Loucy (cell line): ENCODE results near the gene ADAMTS4.

Experiments
- H2AFZ ChIP-seq: fragments of 200-600 bp; sonication (generic); 2 replicates; pipeline ENCODE4 v1.6.0; 2016; ENCODE audit warnings: antibody characterized with exemption, mild to moderate bottlenecking, low read length, moderate library complexity
- H3F3A ChIP-seq: fragments of 200-600 bp; 2 replicates; pipeline ENCODE4 v1.6.0; 2016; ENCODE audit warnings: antibody characterized with exemption, low read depth, mild to moderate bottlenecking
- H3K27me3 ChIP-seq: fragments of 200-600 bp; sonication (generic); 2 replicates; pipeline ENCODE4 v1.6.1; 2014; ENCODE audit warnings: low read length, mild to moderate bottlenecking; ENCODE audit not compliant: insufficient read depth, poor library complexity, severe bottlenecking
- H3K36me3 ChIP-seq: fragments of 200-600 bp; sonication (generic); 2 replicates; pipeline ENCODE4 v1.6.1; 2016; ENCODE audit warnings: low read length; ENCODE audit not compliant: insufficient read depth
- H3K4me1 ChIP-seq: fragments of 200-600 bp; sonication (generic); 2 replicates; pipeline ENCODE4 v1.5.1; 2014; ENCODE audit warnings: low read length, mild to moderate bottlenecking; ENCODE audit not compliant: insufficient read depth, poor library complexity, severe bottlenecking
- H3K4me2 ChIP-seq: fragments of 200-600 bp; sonication (generic); 2 replicates; pipeline ENCODE4 v1.6.0; 2014; ENCODE audit warnings: antibody characterized with exemption, low read length, low read depth, mild to moderate bottlenecking; ENCODE audit not compliant: poor library complexity, severe bottlenecking
- H3K4me3 ChIP-seq: fragments of 200-600 bp; sonication (generic); 2 replicates; pipeline ENCODE4 v1.5.1; 2014; ENCODE audit warnings: low read length, mild to moderate bottlenecking, mixed read lengths; ENCODE audit not compliant: poor library complexity, severe bottlenecking
- H3K79me2 ChIP-seq: fragments of 200-600 bp; sonication (generic); 2 replicates; pipeline ENCODE4 v1.6.1; 2014; ENCODE audit warnings: low read length; ENCODE audit not compliant: insufficient read depth
- H3K9ac ChIP-seq: fragments of 200-600 bp; sonication (generic); 2 replicates; pipeline ENCODE4 v1.6.0; 2014; ENCODE audit warnings: mild to moderate bottlenecking, low read depth, low read length, moderate library complexity; ENCODE audit not compliant: poor library complexity, severe bottlenecking
- H3K9me2 ChIP-seq: fragments of 200-600 bp; sonication (generic); replicated peaks from 2 replicates; pipeline ENCODE4 v1.6.1; 2016; ENCODE audit warnings: low read depth, low read length, mixed read lengths
- H3K9me3 ChIP-seq: fragments of 200-600 bp; sonication (generic); 2 replicates; pipeline ENCODE4 v1.6.1; 2014; ENCODE audit warnings: mild to moderate bottlenecking, antibody characterized with exemption, low read length, low read depth; ENCODE audit not compliant: insufficient read depth
- H4K20me1 ChIP-seq: fragments of 200-600 bp; sonication (generic); 2 replicates; pipeline ENCODE4 v1.6.0; 2014; ENCODE audit warnings: antibody characterized with exemption, low read length, mild to moderate bottlenecking; ENCODE audit not compliant: insufficient read depth, poor library complexity, severe bottlenecking
- EZH2phosphoT487 ChIP-seq: fragments of 200-600 bp; IDR thresholded peaks from 2 replicates; pipeline ENCODE4 v1.6.1; 2018; ENCODE audit warnings: antibody characterized with exemption, mild to moderate bottlenecking, moderate library complexity, borderline replicate concordance
- TF ChIP-seq, protein P1 (sequence below): fragments of 200-600 bp; sonication (generic); conservative IDR thresholded peaks from 2 replicates; pipeline ENCODE4 v1.5.1; 2014; ENCODE audit warnings: mild to moderate bottlenecking, antibody characterized with exemption, low read length

Gene ADAMTS4

DNA sequence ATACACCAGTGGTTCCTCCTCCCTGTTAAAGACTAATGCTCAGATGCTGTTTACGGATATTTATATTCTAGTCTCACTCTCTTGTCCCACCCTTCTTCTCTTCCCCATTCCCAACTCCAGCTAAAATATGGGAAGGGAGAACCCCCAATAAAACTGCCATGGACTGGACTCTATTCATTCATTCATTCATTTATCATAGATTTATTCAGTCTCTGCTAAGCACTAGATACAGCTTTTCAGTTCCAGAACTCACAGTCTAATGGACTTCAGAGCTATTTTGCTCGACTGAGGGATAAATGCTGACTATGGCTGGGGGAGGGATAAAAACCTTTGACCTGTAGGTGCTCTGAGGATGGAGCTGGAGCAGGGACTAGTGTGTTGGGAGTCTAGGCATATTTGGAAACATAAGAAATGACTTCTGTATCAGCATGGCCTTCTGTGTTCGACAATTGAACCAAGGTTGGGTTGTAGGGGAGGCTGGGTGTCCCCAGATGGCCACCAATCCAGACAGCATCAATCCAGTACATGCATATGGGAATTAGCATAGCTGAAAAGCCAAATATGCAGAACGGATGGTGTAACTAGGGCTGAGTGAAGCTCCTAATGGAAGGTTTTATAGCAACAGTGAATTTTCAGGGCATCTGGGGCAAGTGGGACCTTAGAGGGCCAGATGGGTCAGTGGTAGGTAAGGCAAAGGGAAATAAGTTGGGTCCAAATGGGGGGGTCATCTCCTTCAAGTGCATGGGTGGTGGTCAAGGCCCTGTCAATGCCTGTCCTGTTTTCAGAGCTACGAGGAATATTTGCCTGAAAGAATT, 20.4 kb upstream of the ADAMTS4 start:
- Histone ChIP-seq H3K4me3 (no peak overlapping the region), H3K27me3 (no peaks in the 10 kb centered on the region), H3K36me3 (peaks cover 3% of the 10 kb centered on the region; the same call in 1 of the 2 replicates), H3K9me2 (no peaks in the 10 kb centered on the region), H3K4me1 (peaks cover 24% of the 10 kb centered on the region), H3F3A (peaks cover 3% of the 10 kb centered on the region; the same call in 1 of the 2 replicates), H2AFZ (no peak overlapping the region), H3K9ac (no peak overlapping the region), H3K9me3 (no peaks in the 10 kb centered on the region), H3K79me2 (no peaks in the 10 kb centered on the region), H4K20me1 (no peaks in the 10 kb centered on the region), H3K4me2 (no peak overlapping the region)
- TF ChIP-seq, protein P1, sequence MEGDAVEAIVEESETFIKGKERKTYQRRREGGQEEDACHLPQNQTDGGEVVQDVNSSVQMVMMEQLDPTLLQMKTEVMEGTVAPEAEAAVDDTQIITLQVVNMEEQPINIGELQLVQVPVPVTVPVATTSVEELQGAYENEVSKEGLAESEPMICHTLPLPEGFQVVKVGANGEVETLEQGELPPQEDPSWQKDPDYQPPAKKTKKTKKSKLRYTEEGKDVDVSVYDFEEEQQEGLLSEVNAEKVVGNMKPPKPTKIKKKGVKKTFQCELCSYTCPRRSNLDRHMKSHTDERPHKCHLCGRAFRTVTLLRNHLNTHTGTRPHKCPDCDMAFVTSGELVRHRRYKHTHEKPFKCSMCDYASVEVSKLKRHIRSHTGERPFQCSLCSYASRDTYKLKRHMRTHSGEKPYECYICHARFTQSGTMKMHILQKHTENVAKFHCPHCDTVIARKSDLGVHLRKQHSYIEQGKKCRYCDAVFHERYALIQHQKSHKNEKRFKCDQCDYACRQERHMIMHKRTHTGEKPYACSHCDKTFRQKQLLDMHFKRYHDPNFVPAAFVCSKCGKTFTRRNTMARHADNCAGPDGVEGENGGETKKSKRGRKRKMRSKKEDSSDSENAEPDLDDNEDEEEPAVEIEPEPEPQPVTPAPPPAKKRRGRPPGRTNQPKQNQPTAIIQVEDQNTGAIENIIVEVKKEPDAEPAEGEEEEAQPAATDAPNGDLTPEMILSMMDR = no peak

DNA sequence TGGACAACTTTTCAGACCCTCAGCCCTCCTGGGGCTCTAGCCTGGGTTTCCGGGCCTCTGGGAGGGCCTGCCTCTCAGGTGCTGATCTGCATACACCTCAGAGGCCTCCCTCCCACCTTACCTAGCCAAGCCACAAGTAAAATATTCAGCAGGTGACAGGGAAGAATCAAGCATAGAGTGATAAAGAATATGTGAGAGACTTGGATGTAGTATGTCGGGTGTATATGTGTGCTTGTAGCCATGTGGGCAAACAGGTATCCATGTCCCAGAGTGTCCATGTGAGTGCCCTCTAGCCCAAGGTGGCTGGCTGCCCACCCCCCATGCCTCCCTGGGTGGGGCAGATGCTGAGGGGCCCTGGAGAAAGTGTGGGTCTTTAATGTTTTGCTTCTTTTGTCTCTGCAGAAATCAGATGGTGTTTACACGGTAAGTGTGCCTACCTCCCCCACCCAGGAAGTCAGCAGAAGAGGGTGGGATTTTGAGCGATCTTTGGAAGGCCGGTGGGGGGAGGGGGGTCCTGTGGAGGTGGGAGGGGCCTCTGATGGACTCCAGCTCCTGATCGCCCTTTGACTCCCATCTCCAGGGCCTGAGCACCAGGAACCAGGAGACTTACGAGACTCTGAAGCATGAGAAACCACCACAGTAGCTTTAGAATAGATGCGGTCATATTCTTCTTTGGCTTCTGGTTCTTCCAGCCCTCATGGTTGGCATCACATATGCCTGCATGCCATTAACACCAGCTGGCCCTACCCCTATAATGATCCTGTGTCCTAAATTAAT, 19.6 kb upstream of the ADAMTS4 start:
- Histone ChIP-seq H4K20me1 (no peaks in the 10 kb centered on the region), H3K9me2 (no peaks in the 10 kb centered on the region), H3K79me2 (no peaks in the 10 kb centered on the region), H3K27me3 (no peaks in the 10 kb centered on the region), H3K4me2 (peak overlapping the region; percentile 45), H3F3A (peaks cover 3% of the 10 kb centered on the region; the same call in 1 of the 2 replicates), H3K4me1 (peaks cover 24% of the 10 kb centered on the region), H2AFZ (no peak overlapping the region), H3K4me3 (no peak overlapping the region), H3K36me3 (peaks cover 11% of the 10 kb centered on the region; the same call in 1 of the 2 replicates), H3K9me3 (no peaks in the 10 kb centered on the region), H3K9ac (no peak overlapping the region)
- no peak for TF ChIP-seq EZH2phosphoT487
- TF ChIP-seq, protein P1 = no peak

DNA sequence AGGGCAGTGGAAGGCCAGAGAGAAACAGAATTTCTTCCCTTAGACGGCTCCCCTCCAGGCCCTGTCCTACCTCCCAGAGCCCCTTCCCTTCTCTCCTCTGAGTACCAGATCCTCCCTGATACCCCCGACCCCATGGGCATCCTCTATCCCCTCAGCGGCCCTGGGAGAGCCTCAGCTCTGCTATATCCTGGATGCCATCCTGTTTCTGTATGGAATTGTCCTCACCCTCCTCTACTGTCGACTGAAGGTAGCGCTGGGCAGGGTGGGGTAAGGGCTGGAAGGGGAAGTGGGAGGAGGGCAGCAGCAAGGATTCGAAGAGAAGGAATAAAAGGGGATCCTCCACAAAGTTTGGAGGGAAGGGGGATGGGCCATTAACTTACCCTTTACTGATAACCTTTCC, 19.0 kb upstream of the ADAMTS4 start:
- Histone ChIP-seq H3K9me2 (no peaks in the 10 kb centered on the region), H3K9ac (no peak overlapping the region), H3K9me3 (no peaks in the 10 kb centered on the region), H3K4me1 (peaks cover 24% of the 10 kb centered on the region), H3F3A (peaks cover 3% of the 10 kb centered on the region; the same call in 1 of the 2 replicates), H3K36me3 (peaks cover 17% of the 10 kb centered on the region; the same call in 1 of the 2 replicates), H2AFZ (no peak overlapping the region), H3K79me2 (no peaks in the 10 kb centered on the region), H4K20me1 (no peaks in the 10 kb centered on the region), H3K4me3 (no peak overlapping the region), H3K4me2 (peak overlapping the region; percentile 45), H3K27me3 (no peaks in the 10 kb centered on the region)
- TF ChIP-seq, protein P1 = no peak
- TF ChIP-seq EZH2phosphoT487 = no peak
